ENCODE data around the gene LRRK2. TPM values are rescaled to one million over a fixed set of nuclear protein-coding genes. Genes with fewer than 3 reads are reported as not detected.

The LRRK2 gene
- total RNA-seq, 1 donor from 2014 or later, result 0.26 TPM

DNA sequence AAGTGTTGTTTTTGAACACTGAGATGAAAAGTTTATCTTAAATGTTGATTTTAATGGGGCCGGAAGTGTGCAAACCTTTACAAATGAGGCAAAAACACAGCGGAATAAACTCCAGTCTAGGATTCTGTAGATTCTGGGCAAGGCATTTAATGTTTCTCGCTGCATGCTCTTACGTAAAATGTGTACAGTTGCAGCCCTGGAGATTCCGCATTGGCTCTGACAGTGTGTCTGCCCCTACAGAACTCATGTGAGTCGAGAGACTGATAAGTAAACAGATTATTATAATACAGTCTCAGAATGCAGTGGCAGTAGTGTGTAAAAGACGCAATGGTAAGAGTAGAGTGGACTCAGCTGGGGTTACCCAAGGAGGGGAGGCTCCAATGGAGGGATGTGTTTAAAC lies 33.6 kb downstream of the LRRK2 start:
- H3K4me1 Mint-ChIP-seq (ENCODE audit: unreplicated experiment), result no peaks in the 10 kb centered on the region
- H3K27me3 Mint-ChIP-seq (ENCODE audit: unreplicated experiment), result no peaks in the 10 kb centered on the region
- no peak for DNase-seq (ENCODE audit: low spot score)
- TF ChIP-seq, protein P1, sequence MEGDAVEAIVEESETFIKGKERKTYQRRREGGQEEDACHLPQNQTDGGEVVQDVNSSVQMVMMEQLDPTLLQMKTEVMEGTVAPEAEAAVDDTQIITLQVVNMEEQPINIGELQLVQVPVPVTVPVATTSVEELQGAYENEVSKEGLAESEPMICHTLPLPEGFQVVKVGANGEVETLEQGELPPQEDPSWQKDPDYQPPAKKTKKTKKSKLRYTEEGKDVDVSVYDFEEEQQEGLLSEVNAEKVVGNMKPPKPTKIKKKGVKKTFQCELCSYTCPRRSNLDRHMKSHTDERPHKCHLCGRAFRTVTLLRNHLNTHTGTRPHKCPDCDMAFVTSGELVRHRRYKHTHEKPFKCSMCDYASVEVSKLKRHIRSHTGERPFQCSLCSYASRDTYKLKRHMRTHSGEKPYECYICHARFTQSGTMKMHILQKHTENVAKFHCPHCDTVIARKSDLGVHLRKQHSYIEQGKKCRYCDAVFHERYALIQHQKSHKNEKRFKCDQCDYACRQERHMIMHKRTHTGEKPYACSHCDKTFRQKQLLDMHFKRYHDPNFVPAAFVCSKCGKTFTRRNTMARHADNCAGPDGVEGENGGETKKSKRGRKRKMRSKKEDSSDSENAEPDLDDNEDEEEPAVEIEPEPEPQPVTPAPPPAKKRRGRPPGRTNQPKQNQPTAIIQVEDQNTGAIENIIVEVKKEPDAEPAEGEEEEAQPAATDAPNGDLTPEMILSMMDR (IDR thresholded peaks at IDR 0.05; ENCODE audit: unreplicated experiment), result no peak
- no peak overlapping the region for H3K4me3 Mint-ChIP-seq (ENCODE audit: unreplicated experiment)
- no peaks in the 10 kb centered on the region for H3K9me3 Mint-ChIP-seq (ENCODE audit: unreplicated experiment)
- no peaks in the 10 kb centered on the region for H3K36me3 Mint-ChIP-seq (ENCODE audit: low read depth, unreplicated experiment)
- H3K27ac Mint-ChIP-seq (ENCODE audit: unreplicated experiment), result no peak overlapping the region

DNA sequence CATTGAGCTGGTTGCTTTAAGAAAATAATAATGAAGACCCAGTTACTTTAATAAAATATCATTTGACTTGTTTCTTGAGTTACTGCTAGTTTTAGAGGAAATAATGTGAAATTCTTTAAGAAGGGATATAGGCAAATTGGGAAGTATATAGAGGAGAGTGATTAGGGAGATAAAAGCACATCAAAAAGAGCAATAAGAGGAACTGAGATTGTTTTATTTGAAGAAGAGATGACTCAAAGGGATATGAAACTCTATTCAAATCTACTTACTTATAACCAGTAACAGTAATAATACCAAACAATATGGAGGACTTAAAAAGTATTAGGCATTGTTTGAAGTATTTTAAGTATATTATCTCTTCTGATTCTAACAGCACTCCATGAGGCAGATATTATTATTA lies 37.1 kb downstream of the LRRK2 start:
- H3K27me3 Mint-ChIP-seq (ENCODE audit: unreplicated experiment), result no peaks in the 10 kb centered on the region
- H3K4me3 Mint-ChIP-seq (ENCODE audit: unreplicated experiment), result no peak overlapping the region
- peaks cover 3% of the 10 kb centered on the region for H3K36me3 Mint-ChIP-seq (ENCODE audit: low read depth, unreplicated experiment)
- TF ChIP-seq, protein P1 (IDR thresholded peaks at IDR 0.05; ENCODE audit: unreplicated experiment), result no peak
- peaks cover 5% of the 10 kb centered on the region for H3K9me3 Mint-ChIP-seq (ENCODE audit: unreplicated experiment)
- DNase-seq (ENCODE audit: low spot score), result no peak
- no peak overlapping the region for H3K27ac Mint-ChIP-seq (ENCODE audit: unreplicated experiment)
- H3K4me1 Mint-ChIP-seq (ENCODE audit: unreplicated experiment), result no peaks in the 10 kb centered on the region

DNA sequence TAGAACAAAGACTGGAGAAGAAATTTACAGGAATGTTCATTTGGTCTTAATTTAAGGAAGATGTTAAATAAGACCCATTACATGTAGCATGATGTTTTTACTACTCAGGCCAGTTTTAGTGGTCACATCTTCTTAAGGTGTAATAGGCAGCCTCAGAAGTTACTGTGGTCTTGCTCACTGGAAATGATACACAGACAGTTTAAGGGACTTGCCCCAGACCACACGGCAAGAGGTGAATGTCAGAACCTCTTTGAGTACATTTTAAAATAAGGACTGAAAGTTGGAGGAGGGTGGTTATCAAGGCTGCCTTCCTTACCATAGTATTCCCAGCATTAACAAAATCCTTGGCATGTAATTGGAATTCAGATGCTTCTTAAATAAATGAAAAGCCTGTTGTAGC lies 37.9 kb downstream of the LRRK2 start:
- Mint-ChIP-seq H3K4me1 (ENCODE audit: unreplicated experiment) (no peaks in the 10 kb centered on the region), H3K4me3 (ENCODE audit: unreplicated experiment) (no peak overlapping the region), H3K36me3 (ENCODE audit: low read depth, unreplicated experiment) (peaks cover 3% of the 10 kb centered on the region), H3K27me3 (ENCODE audit: unreplicated experiment) (no peaks in the 10 kb centered on the region), H3K27ac (ENCODE audit: unreplicated experiment) (no peak overlapping the region), H3K9me3 (ENCODE audit: unreplicated experiment) (peaks cover 5% of the 10 kb centered on the region)
- TF ChIP-seq, protein P1 (IDR thresholded peaks at IDR 0.05; ENCODE audit: unreplicated experiment), result no peak
- DNase-seq (ENCODE audit: low spot score), result no peak

DNA sequence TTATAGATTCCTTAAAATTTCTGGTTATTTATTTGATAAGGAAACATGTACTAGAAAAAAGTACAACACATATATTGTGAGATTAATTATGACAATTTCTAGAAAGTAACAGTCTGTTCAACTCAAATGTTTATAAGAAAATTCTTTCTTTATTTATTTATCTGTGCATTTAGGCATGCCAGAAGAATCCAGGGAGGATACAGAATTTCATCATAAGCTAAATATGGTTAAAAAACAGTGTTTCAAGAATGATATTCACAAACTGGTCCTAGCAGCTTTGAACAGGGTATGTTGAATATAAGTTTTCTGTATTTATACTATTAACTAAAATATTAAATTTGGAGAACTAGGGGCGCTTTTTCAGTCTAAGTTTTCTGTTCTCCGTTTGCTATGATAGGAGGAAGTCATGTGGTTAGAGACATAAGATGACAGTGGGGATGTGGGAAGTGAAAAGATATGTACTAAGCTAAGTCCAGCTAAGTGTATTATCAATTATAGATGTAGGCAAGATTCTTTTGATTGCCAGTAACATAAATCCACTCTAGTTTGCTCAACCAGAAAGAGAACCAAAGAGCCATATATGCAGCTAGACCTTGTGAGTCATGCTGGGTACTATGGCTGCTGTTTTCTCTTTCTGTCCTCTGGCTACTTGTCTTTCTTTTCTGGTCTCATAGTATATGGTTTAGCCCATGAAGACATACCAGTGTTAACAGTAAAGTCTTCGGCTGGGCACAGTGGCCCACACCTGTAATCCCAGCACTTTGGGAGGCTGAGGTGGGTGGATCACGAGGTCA lies 39.0 kb downstream of the LRRK2 start:
- Mint-ChIP-seq H3K27ac (ENCODE audit: unreplicated experiment) (no peak overlapping the region), H3K9me3 (ENCODE audit: unreplicated experiment) (peaks cover 5% of the 10 kb centered on the region), H3K4me1 (ENCODE audit: unreplicated experiment) (no peaks in the 10 kb centered on the region), H3K27me3 (ENCODE audit: unreplicated experiment) (no peaks in the 10 kb centered on the region), H3K36me3 (ENCODE audit: low read depth, unreplicated experiment) (peaks cover 3% of the 10 kb centered on the region), H3K4me3 (ENCODE audit: unreplicated experiment) (no peak overlapping the region)
- DNase-seq (ENCODE audit: low spot score), result no peak
- TF ChIP-seq, protein P1 (IDR thresholded peaks at IDR 0.05; ENCODE audit: unreplicated experiment), result no peak

DNA sequence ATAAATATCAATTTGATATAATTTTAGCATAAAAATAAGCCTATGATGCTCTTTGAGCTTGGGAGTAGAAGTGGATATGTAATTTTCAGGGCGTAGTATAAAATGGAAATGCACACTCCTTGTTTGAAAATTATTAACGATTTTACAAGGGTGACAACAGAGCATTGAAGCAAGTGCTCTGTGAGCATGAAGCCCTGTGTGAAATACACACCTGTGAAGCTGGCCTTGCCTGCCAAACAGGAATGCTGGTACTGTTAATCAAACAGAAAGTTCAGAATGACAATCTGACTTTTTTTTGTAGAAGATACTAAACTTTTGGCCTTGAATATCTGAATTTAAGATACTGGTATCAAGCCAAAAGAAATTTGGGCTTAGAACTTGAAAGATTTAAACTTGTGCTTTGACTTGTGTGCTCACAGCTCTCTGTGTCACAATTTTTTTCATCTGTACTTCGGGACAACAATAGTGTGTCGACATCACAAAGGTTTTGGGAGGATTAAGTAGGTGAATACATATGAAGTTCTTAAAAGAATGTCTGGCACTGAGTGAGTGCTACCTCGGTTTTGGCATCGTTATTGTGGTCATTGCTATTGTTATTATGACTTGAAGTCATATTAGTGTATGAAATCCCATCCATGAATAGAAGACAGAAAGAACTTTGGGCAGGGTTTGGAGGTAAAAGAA lies 47.3 kb downstream of the LRRK2 start:
- H3K27ac Mint-ChIP-seq (ENCODE audit: unreplicated experiment), result no peak overlapping the region
- H3K4me1 Mint-ChIP-seq (ENCODE audit: unreplicated experiment), result no peaks in the 10 kb centered on the region
- no peak for DNase-seq (ENCODE audit: low spot score)
- TF ChIP-seq, protein P1 (IDR thresholded peaks at IDR 0.05; ENCODE audit: unreplicated experiment), result no peak
- no peak overlapping the region for H3K4me3 Mint-ChIP-seq (ENCODE audit: unreplicated experiment)
- no peaks in the 10 kb centered on the region for H3K9me3 Mint-ChIP-seq (ENCODE audit: unreplicated experiment)
- H3K27me3 Mint-ChIP-seq (ENCODE audit: unreplicated experiment), result no peaks in the 10 kb centered on the region
- H3K36me3 Mint-ChIP-seq (ENCODE audit: low read depth, unreplicated experiment), result no peaks in the 10 kb centered on the region

Data from endothelial cell (in vitro differentiated cells).